Stomach smooth muscle (tissue), 2 donors: ENCODE results near the gene AGMO.
"Not testable (repeated sequence)": the region's sequence is repeated elsewhere in the genome, so short reads cannot be mapped to it uniquely, and the experiment has no call there.

Source experiments
- H3K27ac ChIP-seq: one replicate; pipeline ENCODE4 v1.7.0; 2013; ENCODE audit warnings: mild to moderate bottlenecking, low read length, inconsistent platforms
- H3K27me3 ChIP-seq, 2 donors: one replicate each; pipeline ENCODE4 v1.7.0; 2013; ENCODE audit warnings: low read length in 2 of 2; ENCODE audit not compliant: insufficient read depth in 2 of 2, control insufficient read depth in 1 of 2
- H3K36me3 ChIP-seq, 2 donors: one replicate each; pipeline ENCODE4 v1.7.0; 2013; ENCODE audit warnings: low read length in 2 of 2; ENCODE audit not compliant: control insufficient read depth in 2 of 2, insufficient read depth in 2 of 2
- H3K4me1 ChIP-seq: one replicate; pipeline ENCODE4 v1.7.0; 2013; ENCODE audit warnings: low read length; ENCODE audit not compliant: control insufficient read depth, insufficient read depth
- H3K4me3 ChIP-seq, 2 donors: one replicate each; pipeline ENCODE4 v1.7.0; 2013; ENCODE audit warnings: low read length in 2 of 2
- H3K9ac ChIP-seq, 2 donors: one replicate each; pipeline ENCODE4 v1.7.0; 2013; ENCODE audit warnings: low read length in 2 of 2, mild to moderate bottlenecking in 1 of 2
- H3K9me3 ChIP-seq, 2 donors: one replicate each; pipeline ENCODE4 v1.7.0; 2013; ENCODE audit warnings: low read length in 2 of 2; ENCODE audit not compliant: control insufficient read depth in 2 of 2
- donor health status: healthy.
- donor health status: Pancreatic carcinoma.

AGMO gene

DNA sequence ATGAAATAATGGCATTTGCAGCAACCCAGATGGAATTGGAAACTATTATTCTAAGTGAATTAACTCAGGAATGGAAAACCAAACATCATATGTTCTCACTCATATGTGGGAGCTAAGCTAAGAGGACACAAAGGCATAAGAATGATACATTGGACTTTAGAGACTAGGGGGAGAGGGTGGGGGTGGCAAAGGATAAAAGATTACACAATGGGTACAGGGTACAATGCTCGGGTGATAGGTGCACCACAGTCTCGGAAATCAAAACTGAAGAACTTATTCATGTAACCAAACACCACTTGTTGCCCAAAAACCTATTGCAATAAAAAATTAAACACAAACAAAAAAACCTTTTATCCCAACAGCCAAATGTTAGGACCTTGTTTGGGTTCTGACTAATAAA, 17.8 kb downstream of the AGMO start:
- Histone ChIP-seq H3K27ac (no peak overlapping the region), H3K36me3 (no peaks in the 10 kb centered on the region)

DNA sequence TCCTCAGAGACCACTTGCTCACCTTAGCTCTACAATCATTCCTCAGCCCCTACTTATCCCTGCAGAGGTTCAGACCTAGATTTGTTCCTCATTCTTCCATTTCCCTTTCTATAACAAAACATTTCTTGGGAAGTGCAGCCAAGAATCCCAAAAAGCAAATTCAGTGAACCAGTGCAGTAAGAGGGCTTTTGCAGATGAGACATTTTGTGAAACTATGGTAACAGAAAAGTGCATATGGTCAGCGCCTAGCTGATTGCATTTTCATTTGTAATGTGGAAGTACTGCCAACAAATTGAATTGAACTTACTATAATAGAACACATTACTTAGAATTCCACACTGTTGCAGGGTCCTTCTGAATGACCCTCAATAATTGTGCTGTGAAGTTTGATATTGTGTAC, 18.6 kb downstream of the AGMO start:
- Histone ChIP-seq H3K4me3 (no peak overlapping the region), H3K27me3 (no peaks in the 10 kb centered on the region), H3K36me3 (no peaks in the 10 kb centered on the region), H3K27ac (no peak overlapping the region), H3K9ac (no peak overlapping the region), H3K4me1 (no peaks in the 10 kb centered on the region), H3K9me3 (peaks cover 0 to 6% of the 10 kb centered on the region in 2 donors)

More for the DNA sequence above, 17.8 kb downstream of the AGMO start:
- Histone ChIP-seq H3K9ac (no peak overlapping the region), H3K4me1 (no peaks in the 10 kb centered on the region), H3K27me3 (no peaks in the 10 kb centered on the region), H3K4me3 (no peak overlapping the region), H3K9me3 (peaks cover 0 to 6% of the 10 kb centered on the region in 2 donors)

DNA sequence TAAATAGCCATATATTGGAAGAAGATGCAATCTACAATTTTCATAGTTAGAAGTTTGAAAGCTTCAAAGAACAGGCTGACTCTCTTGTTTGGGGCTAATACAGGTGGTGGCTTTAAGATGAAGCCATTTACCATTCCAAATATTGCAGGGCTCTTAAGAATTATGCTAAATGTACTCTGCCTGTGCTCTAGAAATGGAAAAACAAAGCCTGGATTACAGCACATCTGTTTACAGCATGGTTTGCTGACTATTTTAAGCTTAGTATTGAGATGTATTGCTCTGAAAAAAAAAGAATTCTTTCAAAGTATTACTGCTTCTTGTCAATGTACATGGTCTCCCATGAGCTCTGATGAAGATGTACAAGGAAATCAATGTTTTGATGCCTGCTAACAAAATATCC, 34.2 kb downstream of the AGMO start:
- Histone ChIP-seq H3K36me3 (no peaks in the 10 kb centered on the region), H3K9me3 (no peaks in the 10 kb centered on the region), H3K4me3 (no peak overlapping the region), H3K27ac (no peak overlapping the region), H3K4me1 (no peaks in the 10 kb centered on the region), H3K27me3 (no peaks in the 10 kb centered on the region), H3K9ac (no peak overlapping the region)

DNA sequence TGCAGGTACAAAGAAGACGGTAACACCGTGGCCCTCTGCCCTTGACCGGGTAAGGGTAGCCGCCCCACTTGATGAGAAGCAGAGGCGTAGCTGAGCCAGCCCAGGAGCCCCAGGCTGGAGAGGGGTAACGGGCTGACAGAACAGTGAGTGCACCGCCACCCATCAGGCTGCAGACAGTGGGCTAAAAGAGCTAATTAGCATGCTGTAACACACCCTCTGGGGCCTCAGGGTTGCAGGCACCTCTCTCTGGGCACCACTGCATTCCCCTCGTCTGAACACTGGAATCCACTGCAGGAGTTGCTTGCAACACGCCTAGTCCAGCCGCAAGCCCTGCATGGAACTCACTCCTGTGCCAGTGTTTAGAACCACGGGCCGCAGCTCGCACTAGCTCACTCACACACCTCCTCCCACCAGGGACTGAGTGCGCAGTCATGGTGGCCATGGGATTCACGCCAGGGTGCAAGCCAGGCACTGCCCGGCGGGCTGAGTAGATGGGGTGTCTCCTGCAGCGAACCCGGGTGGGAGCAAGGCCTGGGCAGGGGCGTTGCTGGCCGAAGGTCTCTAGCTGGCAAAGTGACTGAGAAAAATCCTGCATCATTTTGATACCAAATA, 36.1 kb downstream of the AGMO start:
- Histone ChIP-seq H3K9ac (no peak overlapping the region), H3K9me3 (no peaks in the 10 kb centered on the region), H3K27ac (no peak overlapping the region), H3K36me3 (no peaks in the 10 kb centered on the region), H3K27me3 (no peaks in the 10 kb centered on the region), H3K4me1 (no peaks in the 10 kb centered on the region), H3K4me3 (no peak overlapping the region)

DNA sequence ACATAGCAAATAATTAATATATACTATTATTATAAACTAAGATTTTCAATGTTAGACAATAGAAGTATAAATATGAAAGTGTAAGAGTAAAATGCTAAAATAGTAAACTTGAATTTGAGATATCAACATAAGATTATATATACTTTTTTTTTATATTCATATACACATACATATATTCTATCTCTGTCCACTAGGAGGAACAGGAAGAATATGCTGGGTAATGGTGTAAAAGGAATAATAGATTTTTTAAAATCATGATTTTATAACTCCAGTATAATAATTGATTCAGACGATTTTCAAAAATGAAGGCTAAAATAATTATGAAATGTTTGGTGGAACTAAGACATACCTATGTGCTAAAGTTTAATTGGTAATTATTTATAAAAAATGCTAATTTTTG, 37.7 kb downstream of the AGMO start:
- H3K9ac ChIP-seq = no peak overlapping the region
- no peaks in the 10 kb centered on the region for H3K9me3 ChIP-seq
- H3K27me3 ChIP-seq = no peaks in the 10 kb centered on the region
- no peaks in the 10 kb centered on the region for H3K36me3 ChIP-seq
- no peaks in the 10 kb centered on the region for H3K4me1 ChIP-seq
- no peak overlapping the region for H3K4me3 ChIP-seq
- no peak overlapping the region for H3K27ac ChIP-seq

DNA sequence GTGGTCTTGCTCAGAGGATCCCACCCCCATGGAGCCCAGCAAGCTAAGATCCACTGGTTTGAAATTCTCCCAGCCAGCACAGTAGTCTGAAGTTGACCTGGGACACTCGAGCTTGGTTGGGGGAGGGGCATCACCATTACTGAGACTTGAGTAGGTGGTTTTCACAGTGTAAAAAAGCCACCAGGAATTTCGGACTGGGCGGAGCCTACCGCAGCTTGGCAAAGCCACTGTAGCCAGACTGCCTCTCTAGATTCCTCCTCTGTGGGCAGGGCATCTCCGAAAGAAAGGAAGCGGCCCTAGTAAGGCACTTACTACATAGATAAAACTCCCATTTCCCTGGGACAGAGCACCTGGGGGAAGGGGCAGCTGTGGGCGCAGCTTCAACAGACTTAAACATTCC, 44.0 kb downstream of the AGMO start:
- H3K4me1 ChIP-seq, H3K9ac ChIP-seq, H3K27ac ChIP-seq, H3K9me3 ChIP-seq, H3K4me3 ChIP-seq, H3K27me3 ChIP-seq, H3K36me3 ChIP-seq: not testable (repeated sequence)

DNA sequence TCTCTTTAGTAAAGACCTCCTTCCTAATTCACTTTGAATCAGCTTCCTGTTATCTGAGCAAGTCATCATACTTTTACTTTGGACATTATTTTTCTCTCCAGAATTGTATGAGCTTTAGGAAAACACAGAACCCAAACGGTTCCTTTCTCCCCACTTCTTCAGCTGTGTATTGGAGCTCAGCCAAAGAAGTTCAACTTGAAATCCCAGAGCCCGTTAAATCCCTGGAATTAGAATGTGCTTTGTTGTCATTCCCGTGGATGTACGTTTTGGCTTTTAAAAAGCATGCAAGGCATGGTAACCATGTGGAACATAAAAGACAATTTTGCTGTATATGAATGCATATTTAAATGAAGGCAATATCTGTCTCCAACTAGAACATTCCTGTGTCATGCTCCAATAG, 46.6 kb downstream of the AGMO start:
- Histone ChIP-seq H3K36me3 (no peaks in the 10 kb centered on the region), H3K4me1 (peaks cover 2% of the 10 kb centered on the region), H3K27ac (no peak overlapping the region), H3K27me3 (no peaks in the 10 kb centered on the region), H3K9ac (no peak overlapping the region), H3K9me3 (no peaks in the 10 kb centered on the region), H3K4me3 (peak overlapping the region; percentile 17 to 36)

DNA sequence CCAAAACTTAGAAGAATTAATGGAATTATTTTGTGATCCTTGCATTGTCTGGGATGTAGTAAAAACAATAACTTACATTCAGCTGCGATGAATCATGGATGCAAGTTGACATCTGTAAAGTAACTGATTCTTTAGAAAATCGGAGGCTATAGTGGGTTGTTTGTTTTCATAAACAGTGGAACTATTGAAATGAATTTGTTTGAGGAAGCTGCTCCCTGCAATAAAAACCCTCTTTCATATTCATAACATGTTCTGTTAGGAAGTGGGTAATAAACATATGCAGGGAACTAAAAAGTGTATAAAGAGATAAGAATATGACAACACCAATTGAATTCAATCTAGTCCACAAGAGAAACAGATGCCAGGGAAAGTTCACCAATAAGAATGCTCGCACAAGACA, 53.6 kb downstream of the AGMO start:
- H3K4me3 ChIP-seq = no peak overlapping the region
- H3K9me3 ChIP-seq = no peaks in the 10 kb centered on the region
- no peaks in the 10 kb centered on the region for H3K27me3 ChIP-seq
- H3K9ac ChIP-seq = no peak overlapping the region
- H3K27ac ChIP-seq = no peak overlapping the region
- no peaks in the 10 kb centered on the region for H3K36me3 ChIP-seq
- no peaks in the 10 kb centered on the region for H3K4me1 ChIP-seq

DNA sequence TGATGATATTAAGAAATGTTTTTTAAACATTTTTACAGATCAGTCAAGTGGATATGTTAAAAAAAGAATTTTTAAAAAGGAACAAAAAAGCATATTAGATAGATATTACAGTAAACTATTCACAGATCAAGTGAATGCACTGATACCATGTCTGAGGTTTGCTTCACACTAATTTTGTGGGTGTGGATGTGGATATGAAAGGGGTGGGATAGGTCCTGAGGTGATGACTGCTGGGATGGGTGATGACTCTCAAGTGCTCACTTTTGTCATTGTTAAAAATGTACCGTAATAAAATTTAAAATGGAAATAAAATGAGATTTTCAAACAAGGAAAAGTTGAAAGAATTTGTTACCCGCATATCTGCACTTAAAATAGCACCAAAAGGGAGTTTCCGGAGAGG, 54.1 kb downstream of the AGMO start:
- H3K4me3 ChIP-seq = no peak overlapping the region
- H3K27me3 ChIP-seq = no peaks in the 10 kb centered on the region
- no peaks in the 10 kb centered on the region for H3K4me1 ChIP-seq
- no peaks in the 10 kb centered on the region for H3K36me3 ChIP-seq
- no peak overlapping the region for H3K27ac ChIP-seq
- no peak overlapping the region for H3K9ac ChIP-seq
- H3K9me3 ChIP-seq = no peaks in the 10 kb centered on the region

DNA sequence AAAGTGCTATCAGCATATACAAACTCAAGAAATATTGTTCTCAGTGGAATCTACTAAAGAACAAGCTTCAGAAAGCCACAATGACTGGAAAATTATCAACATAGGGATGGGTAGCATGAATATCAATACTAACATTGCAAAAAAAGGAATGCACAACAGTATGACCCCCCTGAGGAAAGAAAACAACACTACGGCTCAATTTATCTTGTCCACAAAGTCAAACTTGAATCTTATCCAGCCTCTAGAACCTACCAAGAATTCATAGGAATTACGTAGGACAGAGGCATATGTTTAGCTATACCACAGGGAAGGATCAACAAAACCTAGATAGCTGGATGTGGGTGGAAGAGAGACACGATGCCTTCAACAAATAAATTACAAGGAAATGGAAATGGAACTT, 54.6 kb downstream of the AGMO start:
- no peaks in the 10 kb centered on the region for H3K9me3 ChIP-seq
- no peaks in the 10 kb centered on the region for H3K27me3 ChIP-seq
- no peak overlapping the region for H3K27ac ChIP-seq
- no peaks in the 10 kb centered on the region for H3K4me1 ChIP-seq
- no peak overlapping the region for H3K9ac ChIP-seq
- H3K4me3 ChIP-seq = no peak overlapping the region
- no peaks in the 10 kb centered on the region for H3K36me3 ChIP-seq

DNA sequence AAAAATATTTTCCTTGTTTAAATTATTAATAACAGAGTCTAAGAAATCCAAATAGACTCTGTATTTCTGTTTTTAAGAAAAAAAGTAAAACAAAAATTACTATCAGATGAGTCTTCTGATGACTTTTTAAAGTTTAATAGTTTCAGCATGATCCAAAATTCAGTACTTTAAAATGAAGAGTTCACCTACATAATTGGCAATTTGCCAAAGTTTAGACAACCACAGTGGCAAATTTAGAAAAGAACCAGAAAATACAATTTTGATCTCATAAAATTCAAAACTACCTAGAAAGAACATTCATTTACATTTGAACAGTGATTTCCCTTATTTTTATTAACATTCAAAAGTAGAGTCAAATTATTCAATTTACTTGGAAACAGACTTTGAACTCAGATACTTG, 56.1 kb downstream of the AGMO start:
- H3K27ac ChIP-seq = no peak overlapping the region
- H3K4me3 ChIP-seq = no peak overlapping the region

More for the DNA sequence above, 56.1 kb downstream of the AGMO start:
- H3K27me3 ChIP-seq = no peaks in the 10 kb centered on the region
- H3K4me1 ChIP-seq = no peaks in the 10 kb centered on the region
- H3K36me3 ChIP-seq = no peaks in the 10 kb centered on the region
- H3K9ac ChIP-seq = no peak overlapping the region
- no peaks in the 10 kb centered on the region for H3K9me3 ChIP-seq
